ENCODE measurements around the gene CTRB1.
"Not testable (repeated sequence)": the region's sequence is repeated elsewhere in the genome, so short reads cannot be mapped to it uniquely, and the experiment has no call there.

The CTRB1 gene

DNA sequence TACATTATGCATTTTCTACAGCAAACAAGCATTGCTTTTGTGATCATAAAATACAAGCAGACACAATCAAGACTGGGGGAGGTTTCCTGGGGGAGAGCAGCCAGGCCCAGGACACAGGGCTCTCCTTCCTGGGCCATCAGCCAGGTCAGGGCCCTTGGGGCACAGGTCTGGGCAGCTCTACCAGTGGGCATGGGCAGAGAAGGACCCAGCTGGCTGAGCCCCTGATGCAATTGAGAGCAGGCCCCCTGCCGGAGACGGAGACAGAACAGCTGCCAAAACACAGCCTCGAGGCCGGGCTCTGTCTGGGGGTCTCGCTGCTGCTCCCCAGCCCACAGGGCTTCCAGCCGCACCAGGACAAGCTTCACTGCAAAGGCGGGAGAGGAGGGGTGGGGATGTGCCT, 21.8 kb downstream of the CTRB1 start:
- not testable (repeated sequence) for DNase-seq (ENCODE audit: low read depth, low spot score); H3K4me3 ChIP-seq (ENCODE audit: low read depth, low read length)
- TF ChIP-seq, protein P1, sequence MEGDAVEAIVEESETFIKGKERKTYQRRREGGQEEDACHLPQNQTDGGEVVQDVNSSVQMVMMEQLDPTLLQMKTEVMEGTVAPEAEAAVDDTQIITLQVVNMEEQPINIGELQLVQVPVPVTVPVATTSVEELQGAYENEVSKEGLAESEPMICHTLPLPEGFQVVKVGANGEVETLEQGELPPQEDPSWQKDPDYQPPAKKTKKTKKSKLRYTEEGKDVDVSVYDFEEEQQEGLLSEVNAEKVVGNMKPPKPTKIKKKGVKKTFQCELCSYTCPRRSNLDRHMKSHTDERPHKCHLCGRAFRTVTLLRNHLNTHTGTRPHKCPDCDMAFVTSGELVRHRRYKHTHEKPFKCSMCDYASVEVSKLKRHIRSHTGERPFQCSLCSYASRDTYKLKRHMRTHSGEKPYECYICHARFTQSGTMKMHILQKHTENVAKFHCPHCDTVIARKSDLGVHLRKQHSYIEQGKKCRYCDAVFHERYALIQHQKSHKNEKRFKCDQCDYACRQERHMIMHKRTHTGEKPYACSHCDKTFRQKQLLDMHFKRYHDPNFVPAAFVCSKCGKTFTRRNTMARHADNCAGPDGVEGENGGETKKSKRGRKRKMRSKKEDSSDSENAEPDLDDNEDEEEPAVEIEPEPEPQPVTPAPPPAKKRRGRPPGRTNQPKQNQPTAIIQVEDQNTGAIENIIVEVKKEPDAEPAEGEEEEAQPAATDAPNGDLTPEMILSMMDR (IDR thresholded peaks at IDR 0.05; ENCODE audit: low read depth, low read length): peak; percentile 4
- in situ Hi-C loops (cut with HindIII; ENCODE audit: low sequenced_read_pairs): loop anchor here (25.0 kb wide), 1 partner anchor 147 kb away; no protein-coding TSS in a partner anchor

DNA sequence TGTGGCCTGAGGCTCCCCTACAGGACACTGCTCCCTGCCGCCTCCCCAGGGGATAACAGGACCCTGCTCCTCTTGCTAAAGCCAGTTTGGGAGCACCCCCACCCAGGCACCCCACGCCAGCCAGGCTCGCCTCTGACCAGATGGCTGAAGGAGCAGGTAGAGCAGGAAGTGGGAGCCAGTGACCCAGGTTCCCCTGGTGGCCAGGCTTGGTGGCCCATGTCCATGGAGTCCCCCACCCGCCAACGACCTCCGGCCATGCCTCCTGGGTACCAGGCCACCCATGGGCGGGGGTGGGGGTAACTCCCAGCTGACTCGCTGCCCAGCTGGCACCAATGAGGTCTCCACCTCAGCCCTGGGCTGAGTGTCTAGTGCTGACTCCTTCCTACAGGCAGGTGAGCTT, 22.6 kb downstream of the CTRB1 start:
- DNase-seq (ENCODE audit: low read depth, low spot score): no peak
- in situ Hi-C loops (cut with HindIII; ENCODE audit: low sequenced_read_pairs): loop anchor here (25.0 kb wide), 1 partner anchor 146 kb away; no protein-coding TSS in a partner anchor
- H3K4me3 ChIP-seq (ENCODE audit: low read depth, low read length): no peak overlapping the region
- TF ChIP-seq, protein P1 (IDR thresholded peaks at IDR 0.05; ENCODE audit: low read depth, low read length): no peak

DNA sequence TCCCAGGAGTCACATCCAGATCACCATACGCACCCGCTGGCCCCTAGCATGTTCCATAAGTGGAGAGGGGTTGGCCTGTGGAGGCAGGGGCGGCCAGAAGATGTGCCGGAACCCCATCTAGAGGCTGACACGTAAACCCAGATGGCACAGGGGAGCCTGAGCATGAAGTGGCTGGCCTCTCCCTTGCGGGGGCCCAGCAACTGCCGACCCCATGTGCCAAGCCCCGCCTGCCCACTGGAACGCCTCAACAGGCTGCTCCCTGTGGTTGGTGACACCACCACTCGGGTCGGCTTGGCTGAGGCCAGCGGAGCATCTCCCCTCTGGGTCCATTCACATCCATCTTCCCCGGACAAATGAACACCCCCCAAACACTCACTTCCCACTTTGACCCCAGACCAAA, 23.2 kb downstream of the CTRB1 start:
- no peak overlapping the region for H3K4me3 ChIP-seq (ENCODE audit: low read depth, low read length)
- in situ Hi-C loops (cut with HindIII; ENCODE audit: low sequenced_read_pairs): loop anchor here (25.0 kb wide), 1 partner anchor 145 kb away; no protein-coding TSS in a partner anchor
- TF ChIP-seq, protein P1 (IDR thresholded peaks at IDR 0.05; ENCODE audit: low read depth, low read length): no peak
- no peak for DNase-seq (ENCODE audit: low read depth, low spot score)

DNA sequence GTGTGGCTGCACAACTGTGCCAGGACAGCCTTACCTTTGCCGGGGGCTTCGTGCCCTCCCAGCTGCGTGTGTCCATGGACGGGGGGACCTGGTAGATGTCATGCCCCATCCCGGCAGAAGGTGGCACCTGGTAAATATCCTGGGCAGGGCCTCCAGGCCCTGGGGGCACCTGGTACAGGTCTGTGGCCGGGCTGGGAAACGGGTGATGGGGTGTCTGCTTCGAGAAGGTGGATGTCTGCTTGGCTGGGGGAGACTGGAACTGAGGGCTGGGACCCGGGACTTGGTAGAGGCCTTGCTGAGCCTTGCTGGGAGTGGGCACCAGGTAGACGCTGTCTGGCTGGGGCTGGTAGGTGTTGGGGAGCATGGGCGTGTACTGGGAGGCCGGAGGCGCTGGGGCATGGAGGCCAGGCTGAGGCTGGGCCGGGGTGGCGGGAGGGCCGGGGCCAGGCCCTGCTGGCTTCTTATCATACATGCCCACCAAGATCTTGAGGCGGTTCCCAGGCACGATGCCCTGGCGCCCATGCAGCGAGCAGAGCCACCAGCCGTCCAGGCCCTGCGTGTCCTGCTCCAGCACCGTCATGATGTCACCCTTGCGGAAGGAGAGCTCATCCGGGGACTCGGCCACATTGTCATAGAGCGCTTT, 23.8 kb downstream of the CTRB1 start:
- not testable (repeated sequence) for DNase-seq (ENCODE audit: low read depth, low spot score); H3K4me3 ChIP-seq (ENCODE audit: low read depth, low read length)
- in situ Hi-C loops (cut with HindIII; ENCODE audit: low sequenced_read_pairs): loop anchor here (25.0 kb wide), 1 partner anchor 145 kb away; no protein-coding TSS in a partner anchor

DNA sequence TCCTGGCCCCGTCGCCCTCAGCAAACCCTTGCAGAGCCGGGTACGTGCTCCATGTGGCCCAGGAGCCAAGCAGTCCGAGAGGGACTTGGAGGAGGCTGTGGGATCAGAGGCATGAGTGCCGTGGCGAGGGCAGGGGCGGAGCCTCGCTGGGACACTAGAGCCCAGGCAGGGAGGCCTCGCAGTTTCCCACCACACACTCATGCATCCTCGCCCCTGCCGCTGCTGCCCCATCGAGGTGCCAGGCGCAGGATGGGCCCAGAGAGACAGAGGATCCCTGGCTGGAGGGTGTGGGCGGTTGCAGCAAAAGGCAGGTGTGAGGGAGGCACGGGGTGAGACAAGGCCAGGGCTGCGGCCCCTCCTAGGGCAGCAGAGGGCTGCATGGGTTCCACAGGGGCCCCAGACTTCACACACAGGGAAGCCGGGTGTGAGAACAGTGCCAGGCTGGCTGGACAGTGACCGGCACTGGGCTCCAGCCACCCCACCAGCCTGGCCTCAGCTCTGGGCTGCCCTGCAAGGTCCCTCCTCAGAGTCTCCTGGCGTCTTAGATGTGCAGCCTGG, 25.0 kb downstream of the CTRB1 start:
- TF ChIP-seq, protein P1 (IDR thresholded peaks at IDR 0.05; ENCODE audit: low read depth, low read length): no peak
- no peak for DNase-seq (ENCODE audit: low read depth, low spot score)
- no peak overlapping the region for H3K4me3 ChIP-seq (ENCODE audit: low read depth, low read length)
- in situ Hi-C loops (cut with HindIII; ENCODE audit: low sequenced_read_pairs): loop anchor here (25.0 kb wide), 1 partner anchor 144 kb away; no protein-coding TSS in a partner anchor

DNA sequence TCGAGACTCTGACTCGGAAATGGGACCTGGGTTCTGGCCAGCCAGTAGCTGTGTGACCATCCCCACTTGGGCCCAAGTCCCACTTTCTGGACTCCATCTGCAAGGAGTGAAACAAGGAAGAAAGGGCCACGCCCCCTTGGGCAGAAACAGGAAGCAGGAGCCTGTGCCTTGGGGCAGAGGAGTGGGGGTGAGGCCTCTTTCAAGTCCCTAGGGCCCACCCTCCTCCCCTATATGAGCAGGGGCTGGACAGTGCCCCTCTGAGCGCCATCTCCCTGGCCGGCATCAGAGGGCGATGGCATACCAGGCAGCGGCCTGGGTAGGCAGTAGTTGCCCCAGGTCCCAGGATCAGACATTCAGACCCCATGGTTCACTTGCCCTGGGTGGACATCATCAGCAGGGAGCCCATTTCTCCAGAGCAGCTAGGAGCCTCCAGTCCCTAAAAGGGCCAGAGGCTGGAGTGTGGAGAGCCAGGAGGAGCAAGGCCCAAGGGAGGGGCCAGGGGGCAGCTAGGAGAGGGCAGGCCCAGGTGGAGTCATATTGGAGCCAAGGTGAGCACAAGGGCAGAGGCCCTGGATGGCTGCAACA, 25.5 kb downstream of the CTRB1 start:
- DNase-seq (ENCODE audit: low read depth, low spot score): peak; percentile 59
- TF ChIP-seq, protein P1 (IDR thresholded peaks at IDR 0.05; ENCODE audit: low read depth, low read length): no peak
- no peak overlapping the region for H3K4me3 ChIP-seq (ENCODE audit: low read depth, low read length)
- in situ Hi-C loops (cut with HindIII; ENCODE audit: low sequenced_read_pairs): loop anchor here (25.0 kb wide), 1 partner anchor 143 kb away; no protein-coding TSS in a partner anchor

All from astrocyte of the spinal cord (primary cell).